Esophagus muscularis mucosa (tissue), 4 donors: ENCODE results near the gene DNAJC6. TPM values are rescaled to one million over a fixed set of nuclear protein-coding genes. Genes with fewer than 3 reads are reported as not detected.

Experiments
- DNase-seq: peaks from one replicate; pipeline ENCODE4 v3.0.0-alpha.2; 2017; ENCODE audit errors: extremely low spot score
- H3K27ac ChIP-seq, 4 donors: fragments of 200-600 bp; sonication (generic); replicated peaks in 1 of 4; 1 replicate in 3 of 4; 2 replicates in 1 of 4; pipeline ENCODE4 v1.5.1; 2016 to 2019; ENCODE audit warnings: mild to moderate bottlenecking in 1 of 4
- H3K27me3 ChIP-seq, 4 donors: fragments of 200-600 bp; sonication (generic); one replicate each; pipeline versions ENCODE4 v1.5.1 to v1.6.0; 2016 to 2019
- H3K36me3 ChIP-seq, 4 donors: fragments of 200-600 bp; sonication (generic); one replicate each; pipeline ENCODE4 v1.5.1; 2016 to 2019
- H3K4me1 ChIP-seq, 4 donors: fragments of 200-600 bp; sonication (generic); one replicate each; pipeline ENCODE4 v1.5.1; 2016 to 2019
- H3K4me3 ChIP-seq, 4 donors: fragments of 200-600 bp; sonication (generic); 1 replicate in 2 of 4; 2 replicates in 2 of 4; pipeline ENCODE4 v1.5.1; 2016 to 2019; ENCODE audit warnings: mild to moderate bottlenecking in 4 of 4, moderate library complexity in 1 of 4
- H3K9me3 ChIP-seq, 4 donors: fragments of 200-600 bp; sonication (generic); 1 replicate in 3 of 4; 2 replicates in 1 of 4; pipeline ENCODE4 v1.5.1; 2016 to 2019
- EP300 ChIP-seq: sonication (generic); formaldehyde crosslinking; IDR thresholded peaks from one replicate; pipeline ENCODE4 v1.6.1; 2017; ENCODE audit warnings: antibody characterized with exemption
- POLR2A ChIP-seq: fragments of 450-650 bp; IDR thresholded peaks from one replicate; pipeline ENCODE4 v1.6.1; 2017; ENCODE audit warnings: antibody characterized with exemption, moderate library complexity, mild to moderate bottlenecking, low read depth
- POLR2AphosphoS5 ChIP-seq, 2 donors: sonication (generic); formaldehyde crosslinking; IDR thresholded peaks; one replicate each; pipeline ENCODE4 v1.6.1; 2017; ENCODE audit warnings: antibody characterized with exemption in 2 of 2
- WGBS: methylation state at CpG from one replicate; pipeline ENCODE4 v1.1.5; 2018; 5-methylcytosine and 5-hydroxymethylcytosine counted together
- intact Hi-C: fragments of 100-400 bp; cut with DNase I; formaldehyde crosslinking; loops from one replicate; pipeline ENCODE4 v1.15.1; 2023
- total RNA-seq, 4 donors: library from RNA; depleted of rRNA; stranded (reverse); fragments of >200 nt; gene quantifications; one replicate each; pipeline versions ENCODE4 v1.1.0 to v1.2.1, GENCODE V29; 2016
- TF ChIP-seq, protein P1 (sequence below), 3 experiments: fragments of 200-600 bp in 2 of 3; fragments of 450-650 bp in 1 of 3; sonication (generic) in 2 of 3; IDR thresholded peaks; one replicate each; pipeline ENCODE4 v1.5.1; 2017 to 2019; ENCODE audit warnings: antibody characterized with exemption in 3 of 3, mild to moderate bottlenecking in 2 of 3, moderate library complexity in 1 of 3

Gene DNAJC6
- total RNA-seq, 4 donors from 2014 or later: 3.7 to 8.3 (median 4.4) TPM

GRCh38 chr1:65414538-65414937, 105.2 kb downstream of the DNAJC6 start:
- Histone ChIP-seq H3K27ac (no peak overlapping the region), H3K27me3 (no peaks in the 10 kb centered on the region), H3K4me1 (peaks cover 0 to 6% (median 6%) of the 10 kb centered on the region in 4 donors), H3K4me3 (no peak overlapping the region), H3K36me3 (no peaks in the 10 kb centered on the region), H3K9me3 (no peaks in the 10 kb centered on the region)
- no peak for TF ChIP-seq POLR2A
- TF ChIP-seq POLR2AphosphoS5 (IDR thresholded peaks at IDR 0.05): no peak
- TF ChIP-seq, protein P1, sequence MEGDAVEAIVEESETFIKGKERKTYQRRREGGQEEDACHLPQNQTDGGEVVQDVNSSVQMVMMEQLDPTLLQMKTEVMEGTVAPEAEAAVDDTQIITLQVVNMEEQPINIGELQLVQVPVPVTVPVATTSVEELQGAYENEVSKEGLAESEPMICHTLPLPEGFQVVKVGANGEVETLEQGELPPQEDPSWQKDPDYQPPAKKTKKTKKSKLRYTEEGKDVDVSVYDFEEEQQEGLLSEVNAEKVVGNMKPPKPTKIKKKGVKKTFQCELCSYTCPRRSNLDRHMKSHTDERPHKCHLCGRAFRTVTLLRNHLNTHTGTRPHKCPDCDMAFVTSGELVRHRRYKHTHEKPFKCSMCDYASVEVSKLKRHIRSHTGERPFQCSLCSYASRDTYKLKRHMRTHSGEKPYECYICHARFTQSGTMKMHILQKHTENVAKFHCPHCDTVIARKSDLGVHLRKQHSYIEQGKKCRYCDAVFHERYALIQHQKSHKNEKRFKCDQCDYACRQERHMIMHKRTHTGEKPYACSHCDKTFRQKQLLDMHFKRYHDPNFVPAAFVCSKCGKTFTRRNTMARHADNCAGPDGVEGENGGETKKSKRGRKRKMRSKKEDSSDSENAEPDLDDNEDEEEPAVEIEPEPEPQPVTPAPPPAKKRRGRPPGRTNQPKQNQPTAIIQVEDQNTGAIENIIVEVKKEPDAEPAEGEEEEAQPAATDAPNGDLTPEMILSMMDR (IDR thresholded peaks at IDR 0.05): no peak
- TF ChIP-seq EP300: no peak
- intact Hi-C loops: no loop called here
- WGBS: 84% methylated on average over 4 of the region's 4 CpGs
- no peak for DNase-seq

DNA sequence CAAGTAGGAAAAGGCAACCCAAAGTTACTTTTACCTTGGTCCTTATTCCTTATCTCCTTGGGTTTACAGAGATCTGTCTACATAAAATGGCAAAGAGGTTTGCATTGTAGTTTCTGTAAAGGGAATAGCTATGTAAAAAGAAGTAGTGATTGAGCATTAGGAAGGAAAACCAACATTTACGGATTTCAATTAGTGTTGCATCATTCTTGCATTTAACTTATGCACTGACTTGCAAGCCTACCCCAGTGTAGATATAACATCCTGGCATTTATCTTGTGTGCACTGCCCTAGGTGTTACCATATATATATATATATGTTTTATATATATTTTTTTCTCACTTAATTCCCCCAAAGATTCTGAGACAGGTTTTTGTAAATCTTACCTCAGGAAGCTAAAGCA, 107.4 kb downstream of the DNAJC6 start:
- Histone ChIP-seq H3K27ac (no peak overlapping the region), H3K4me3 (no peak overlapping the region), H3K27me3 (no peaks in the 10 kb centered on the region), H3K36me3 (no peaks in the 10 kb centered on the region), H3K4me1 (peaks cover 0 to 13% (median 12%) of the 10 kb centered on the region in 4 donors), H3K9me3 (no peaks in the 10 kb centered on the region)
- WGBS: 79% methylated on average over 1 of the region's 1 CpG
- intact Hi-C loops: no loop called here
- no peak for DNase-seq
- TF ChIP-seq, protein P1 (IDR thresholded peaks at IDR 0.05): no peak
- TF ChIP-seq POLR2A: no peak
- TF ChIP-seq POLR2AphosphoS5 (IDR thresholded peaks at IDR 0.05): no peak
- TF ChIP-seq EP300: no peak

GRCh38 chr1:65417729-65418128, 108.4 kb downstream of the DNAJC6 start:
- intact Hi-C loops: no loop called here
- no peaks in the 10 kb centered on the region for H3K27me3 ChIP-seq
- peaks cover 7 to 22% (median 21%) of the 10 kb centered on the region in 4 donors for H3K4me1 ChIP-seq
- H3K27ac ChIP-seq: no peak overlapping the region
- no peaks in the 10 kb centered on the region for H3K9me3 ChIP-seq
- no peak for DNase-seq
- TF ChIP-seq, protein P1 (IDR thresholded peaks at IDR 0.05): no peak
- TF ChIP-seq POLR2AphosphoS5 (IDR thresholded peaks at IDR 0.05) (no peak), POLR2A (no peak)
- no peaks in the 10 kb centered on the region for H3K36me3 ChIP-seq
- H3K4me3 ChIP-seq: no peak overlapping the region
- 83% methylated on average over 2 of the region's 2 CpGs for WGBS

- H3K27me3 ChIP-seq: no peaks in the 10 kb centered on the region
- H3K36me3 ChIP-seq: no peaks in the 10 kb centered on the region
- no peak for DNase-seq
- TF ChIP-seq, protein P1 (IDR thresholded peaks at IDR 0.05): no peak
- TF ChIP-seq EP300: no peak
- no peak for TF ChIP-seq POLR2AphosphoS5 (IDR thresholded peaks at IDR 0.05)
- TF ChIP-seq POLR2A: no peak
- H3K9me3 ChIP-seq: no peaks in the 10 kb centered on the region
- peaks cover 9 to 31% (median 31%) of the 10 kb centered on the region in 4 donors for H3K4me1 ChIP-seq
- peak overlapping the region; percentile 88 to 99 (median 96) for H3K27ac ChIP-seq
- WGBS: 91% methylated on average over 4 of the region's 4 CpGs
- intact Hi-C loops: no loop called here
- H3K4me3 ChIP-seq: no peak overlapping the region
Measured at GRCh38 chr1:65418522-65419185, 109.3 kb downstream of the DNAJC6 start.
